IPS-NIHi11 (cell line): ENCODE results near the gene GNPTAB.
A peak's percentile ranks its signal among the peaks of the same experiment; 100 is the strongest.

Experiments used
- DNase-seq: peaks from one replicate; pipeline ENCODE4 v3.0.0; 2012; ENCODE audit warnings: mixed read lengths, low spot score

Gene GNPTAB

DNA sequence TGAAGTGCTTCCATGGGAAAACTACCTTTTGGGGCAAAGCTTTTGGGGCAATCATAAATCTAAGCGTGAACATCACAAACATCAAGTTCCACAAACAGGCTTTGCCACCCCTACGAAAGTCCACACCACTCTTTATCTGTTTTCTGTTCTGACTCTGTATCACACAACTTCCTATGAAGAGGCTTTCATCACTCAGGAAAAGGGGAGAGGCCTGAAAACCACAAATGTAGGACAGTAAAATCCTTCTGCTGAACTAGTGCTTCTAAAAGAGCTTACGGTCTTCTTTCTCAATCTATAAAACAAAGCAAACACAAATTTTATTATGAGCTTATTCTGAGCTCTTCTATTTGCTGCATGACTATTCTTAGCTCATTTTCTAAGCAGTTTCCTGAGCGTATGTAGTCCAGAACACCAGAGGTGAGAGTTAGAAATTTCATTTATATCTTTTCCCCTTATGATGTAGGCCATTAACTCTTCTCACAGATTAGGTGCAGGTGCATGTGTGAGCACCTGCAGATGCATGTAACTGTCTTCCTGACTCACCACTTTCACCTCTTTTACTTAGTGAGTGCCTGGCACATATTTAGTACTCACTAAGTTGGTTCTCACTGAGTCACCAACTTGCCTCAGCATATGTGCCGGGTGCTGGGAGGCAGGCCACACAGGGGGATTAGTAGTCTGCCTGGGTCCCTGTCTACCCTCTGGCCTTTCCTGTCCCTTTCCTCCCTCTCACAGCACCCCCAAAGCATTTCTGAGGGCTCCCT is 58.6 kb downstream of the GNPTAB start:
- DNase-seq: no peak

DNA sequence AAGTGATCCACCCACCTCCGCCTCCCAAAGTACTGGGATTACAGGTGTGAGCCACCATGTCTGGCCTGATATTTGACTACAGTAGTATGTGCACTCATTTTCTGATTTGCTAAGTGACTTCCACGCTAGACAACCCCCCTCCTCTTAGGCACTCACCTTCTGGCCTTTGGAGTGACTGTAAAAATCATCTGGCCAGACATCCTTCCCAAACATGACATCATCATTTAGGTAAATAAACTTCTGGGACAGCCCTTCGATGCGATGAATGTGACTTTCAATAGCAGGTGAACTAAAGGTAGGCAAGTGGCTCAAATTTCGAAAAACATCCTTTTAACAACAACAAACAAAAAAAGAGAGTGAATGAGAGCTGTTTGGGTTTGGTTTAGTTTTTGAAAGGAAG is 60.9 kb downstream of the GNPTAB start:
- no peak for DNase-seq

DNA sequence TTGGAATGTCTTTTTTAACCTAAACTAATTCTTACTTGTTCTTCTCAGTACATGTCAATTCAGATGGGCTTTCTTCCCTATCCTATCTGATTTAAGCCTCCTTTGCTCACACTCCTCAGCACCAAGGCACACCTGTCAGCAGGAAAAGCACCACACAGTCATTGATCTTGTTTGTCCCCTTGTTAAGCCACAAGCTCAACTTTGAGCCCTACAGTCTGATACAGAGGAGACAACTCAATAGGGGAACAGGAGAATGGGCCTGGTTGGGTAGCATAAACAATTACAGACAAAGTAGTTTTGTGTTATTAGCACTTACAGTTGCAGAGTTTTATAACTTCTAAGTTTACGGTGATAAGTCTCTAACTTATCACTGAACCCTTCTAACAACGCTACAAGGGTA is 62.0 kb downstream of the GNPTAB start:
- DNase-seq: no peak

DNA sequence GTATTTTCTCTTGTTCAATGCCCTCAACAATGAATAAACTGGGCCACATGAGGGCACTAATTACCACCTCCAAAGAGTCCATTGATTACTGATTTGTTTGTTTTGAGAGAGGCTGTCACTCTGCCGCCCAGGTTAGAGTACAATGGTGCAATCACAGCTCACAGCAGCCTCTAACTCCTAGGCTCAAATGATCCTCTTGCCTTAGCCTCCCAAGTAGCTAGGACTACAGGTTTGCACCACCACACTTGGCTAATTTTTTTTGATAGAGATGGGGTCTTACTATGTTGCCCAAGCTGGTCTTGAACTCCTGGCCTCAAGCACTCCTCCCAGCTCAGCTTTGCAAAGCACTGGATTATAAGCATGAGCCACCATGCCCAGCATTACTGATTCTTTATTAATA is 63.2 kb downstream of the GNPTAB start:
- DNase-seq: no peak

DNA sequence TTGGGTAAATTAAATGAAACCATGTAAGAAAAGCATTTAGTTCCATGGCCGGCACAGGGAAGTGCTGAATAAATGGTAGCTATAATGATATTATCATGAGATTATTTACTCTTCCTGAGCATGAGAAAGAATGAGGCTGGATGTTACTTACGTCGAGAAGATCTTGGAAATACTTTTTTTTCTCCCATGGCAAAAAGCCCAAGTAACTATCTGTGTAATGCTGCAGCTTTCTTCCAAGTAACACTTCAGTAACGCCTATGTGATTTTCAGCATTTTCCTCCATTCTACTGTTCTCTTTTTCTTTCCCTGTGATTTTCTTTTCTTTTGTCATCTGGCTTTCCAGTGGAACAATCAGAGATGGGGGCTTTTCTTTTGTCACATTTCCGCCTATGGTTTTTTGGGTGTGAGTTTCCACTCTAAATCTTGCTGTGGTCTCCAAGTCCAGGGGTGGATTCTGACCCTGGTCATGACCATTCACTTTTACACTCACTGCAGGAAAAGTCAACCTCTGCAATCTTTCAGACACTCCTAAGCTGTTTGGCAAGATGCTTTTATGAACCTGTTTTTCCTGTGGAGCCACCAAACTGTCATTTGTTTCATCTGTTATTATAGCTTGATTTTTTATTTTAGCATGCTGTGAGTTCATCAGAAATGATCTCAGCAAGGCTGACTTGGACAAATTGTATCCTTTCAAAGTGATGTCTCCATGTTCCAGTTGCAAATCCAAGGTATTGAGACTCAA is 66.5 kb downstream of the GNPTAB start:
- no peak for DNase-seq

DNA sequence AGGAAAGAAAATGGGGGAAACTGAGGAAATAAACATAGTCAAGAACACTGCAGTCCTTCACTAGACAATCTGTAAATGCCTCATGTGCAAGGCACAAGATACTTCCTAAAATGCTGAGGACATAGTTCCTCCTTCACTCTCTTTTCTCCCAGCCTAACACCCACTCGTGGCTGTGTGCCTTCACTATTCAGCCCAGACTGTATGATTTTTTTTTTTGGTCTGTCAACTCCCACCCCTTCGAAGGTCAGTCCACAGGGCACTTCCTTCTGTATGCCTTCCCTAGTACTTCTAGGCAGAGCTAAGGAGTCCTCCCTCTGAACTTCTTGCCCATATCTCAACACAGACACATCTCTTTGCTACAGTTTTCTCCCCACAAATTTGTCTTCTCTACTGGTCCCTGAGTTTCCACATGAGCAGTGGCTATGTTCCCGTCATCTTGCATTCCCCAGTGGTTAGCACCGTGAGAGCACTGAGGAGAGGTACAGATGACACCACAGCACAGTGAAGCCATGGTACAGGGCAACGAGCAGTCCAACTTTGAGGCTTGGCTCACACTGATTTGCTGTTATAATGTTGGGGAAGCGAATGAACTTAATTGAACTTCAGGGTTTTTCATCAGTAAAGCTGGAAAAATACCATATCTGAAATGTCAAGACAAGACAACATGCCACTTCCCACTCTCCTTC is 67.4 kb downstream of the GNPTAB start:
- no peak for DNase-seq

DNA sequence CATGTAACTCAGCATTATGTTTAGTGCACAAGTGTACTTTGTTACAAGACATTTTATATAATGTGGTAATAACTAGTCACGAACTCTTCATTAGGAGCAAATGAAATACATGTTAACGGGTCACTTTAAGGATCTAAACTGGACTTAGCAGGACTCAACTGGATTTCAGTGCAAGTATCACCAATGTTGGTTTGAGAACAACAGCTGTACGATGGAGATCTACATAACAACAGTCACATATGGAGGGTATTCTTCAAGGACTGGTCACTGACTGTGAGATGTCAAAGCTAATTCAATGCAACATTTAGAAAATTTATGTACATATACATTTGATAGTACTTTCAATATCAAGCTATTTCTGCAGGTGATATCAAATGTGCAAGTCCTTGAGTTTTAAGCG is 69.0 kb downstream of the GNPTAB start:
- no peak for DNase-seq

DNA sequence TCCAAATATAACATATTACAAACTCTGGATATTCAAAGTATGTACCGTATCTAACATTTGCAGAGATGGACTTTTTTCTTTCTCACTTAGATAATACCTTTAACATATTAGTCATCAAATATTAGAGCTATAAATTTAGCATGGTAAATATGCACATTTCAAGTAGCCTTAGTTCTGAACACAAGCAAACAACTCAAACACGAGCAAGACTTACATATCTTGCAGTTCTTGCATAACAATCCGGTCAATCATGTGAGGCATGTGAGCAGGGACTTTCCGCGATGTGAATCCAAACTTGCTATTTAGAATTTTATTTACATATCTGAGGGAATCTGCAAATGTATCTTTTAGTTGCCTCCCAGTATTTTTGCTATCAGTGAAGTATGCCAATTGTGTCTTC is 69.4 kb downstream of the GNPTAB start:
- no peak for DNase-seq

DNA sequence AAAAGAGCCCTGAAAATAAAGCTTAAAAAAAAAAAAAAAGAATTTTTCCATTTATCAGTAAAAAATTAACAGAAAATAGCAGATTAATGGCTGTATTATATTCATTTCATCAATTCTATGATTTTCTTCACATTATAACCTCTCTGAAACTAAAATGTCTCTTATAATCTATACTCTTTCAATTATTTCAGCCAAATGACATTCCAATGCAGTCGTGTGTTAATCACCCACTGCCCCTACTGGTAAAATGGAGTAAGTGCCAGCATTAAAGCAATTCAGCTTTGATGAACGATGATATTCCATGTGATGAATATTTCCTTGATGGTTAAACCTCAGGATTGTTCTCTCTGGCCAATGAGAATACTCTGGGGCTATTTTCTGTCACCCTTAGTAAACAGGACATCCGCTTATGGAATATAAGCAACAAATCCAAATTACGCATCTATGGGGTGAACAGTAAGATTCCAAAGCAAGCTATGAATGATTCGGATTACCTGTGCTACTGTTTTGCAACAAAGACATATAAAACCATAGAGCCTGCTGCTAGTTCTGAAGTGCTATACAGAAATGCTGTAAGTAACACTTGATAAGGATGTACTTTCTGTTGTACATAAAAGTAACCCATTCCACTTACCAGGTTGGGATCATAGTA is 71.2 kb downstream of the GNPTAB start:
- DNase-seq: peak; percentile 43

DNA sequence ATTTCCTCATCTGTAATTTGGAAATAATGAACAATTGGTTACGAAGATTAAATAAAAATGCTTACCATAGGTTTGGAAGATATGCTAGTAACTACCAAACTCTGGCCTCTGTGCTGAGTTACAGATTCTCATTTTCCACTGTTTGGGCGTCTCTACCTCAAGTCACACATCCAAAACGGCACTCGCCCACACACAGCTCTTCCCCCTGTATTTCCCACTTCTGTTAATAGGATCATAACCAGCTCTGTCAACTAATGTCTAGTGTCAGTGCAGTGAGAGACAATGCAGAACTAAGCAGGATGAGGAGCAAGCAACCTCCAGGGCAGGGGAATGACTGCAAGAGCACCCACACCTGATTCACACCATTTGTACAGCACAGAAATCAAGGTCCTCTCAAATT is 80.6 kb downstream of the GNPTAB start:
- DNase-seq: no peak

DNA sequence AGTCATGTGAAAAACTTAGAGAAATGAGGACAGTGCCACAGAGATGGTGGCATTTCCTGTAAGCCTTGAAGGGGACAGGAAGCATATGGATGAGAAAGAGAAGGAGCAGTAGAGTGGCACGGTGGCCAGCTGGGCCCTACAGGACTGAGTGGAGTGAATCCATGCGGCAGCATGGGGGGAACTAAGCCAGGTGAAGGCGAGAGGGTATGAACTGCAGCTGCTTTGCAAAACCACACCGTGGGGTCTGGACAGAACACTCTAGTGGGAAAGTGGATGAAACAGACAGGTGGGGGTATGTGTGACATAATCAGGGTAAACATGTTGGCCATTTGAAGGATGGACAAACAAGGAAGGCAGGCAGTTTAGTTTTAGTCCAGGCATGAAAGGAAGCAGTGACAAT is 81.1 kb downstream of the GNPTAB start:
- DNase-seq: no peak

DNA sequence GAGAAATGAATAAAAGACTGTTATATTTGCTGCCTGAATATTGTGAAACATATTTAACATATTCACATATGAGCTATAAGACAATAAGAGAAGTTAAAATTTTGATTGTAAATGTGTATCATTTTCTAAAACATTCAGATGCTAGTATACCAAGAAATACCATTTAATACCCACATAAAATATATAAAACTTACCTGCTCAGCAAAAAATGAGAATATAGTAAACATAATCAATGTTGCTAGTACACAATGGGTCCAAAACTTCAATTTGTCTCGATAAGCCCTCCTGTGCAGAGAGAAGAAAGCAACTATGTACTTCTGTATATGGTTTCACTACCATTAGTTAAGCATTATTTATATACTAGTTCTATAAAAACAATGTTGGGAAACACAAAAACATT is 81.9 kb downstream of the GNPTAB start:
- DNase-seq: no peak

DNA sequence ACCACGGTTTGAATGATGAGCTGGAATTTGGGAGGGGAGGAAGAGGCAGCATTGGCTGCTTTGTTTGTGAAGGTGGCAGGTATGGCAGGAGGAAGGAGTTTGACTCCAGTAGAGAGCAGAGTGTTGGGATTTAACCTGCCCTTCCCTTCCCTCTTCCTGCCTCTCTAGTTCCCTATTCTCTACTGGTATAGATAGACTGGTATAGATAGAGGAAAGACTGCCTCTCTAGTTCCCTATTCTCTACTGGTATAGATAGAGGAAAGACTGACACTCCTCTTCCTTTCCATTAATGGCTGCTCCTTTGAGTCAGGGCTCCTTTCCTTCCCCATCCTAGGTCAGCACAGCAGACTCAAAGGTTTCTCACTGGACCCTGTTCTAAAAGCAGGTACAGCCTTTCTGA is 83.1 kb downstream of the GNPTAB start:
- no peak for DNase-seq

DNA sequence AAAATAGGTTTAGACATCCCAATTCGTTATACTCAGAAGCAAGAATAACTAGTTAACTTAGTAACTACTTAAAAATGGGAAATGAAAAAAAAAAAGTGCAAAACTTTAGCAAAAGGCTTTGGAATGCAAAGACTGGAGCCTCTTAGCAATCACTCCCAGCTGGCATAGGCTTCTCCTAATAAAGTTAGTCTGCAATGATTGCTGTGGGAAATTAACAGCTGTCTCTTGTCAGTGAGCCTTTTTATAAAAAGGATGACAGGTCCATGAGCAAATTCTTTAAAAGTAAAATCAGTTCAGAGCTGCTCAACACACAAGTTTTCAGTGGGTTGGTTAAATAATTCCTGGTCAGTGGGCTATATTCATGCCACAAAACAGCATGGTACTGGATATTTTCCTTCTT is 84.1 kb downstream of the GNPTAB start:
- DNase-seq: no peak

DNA sequence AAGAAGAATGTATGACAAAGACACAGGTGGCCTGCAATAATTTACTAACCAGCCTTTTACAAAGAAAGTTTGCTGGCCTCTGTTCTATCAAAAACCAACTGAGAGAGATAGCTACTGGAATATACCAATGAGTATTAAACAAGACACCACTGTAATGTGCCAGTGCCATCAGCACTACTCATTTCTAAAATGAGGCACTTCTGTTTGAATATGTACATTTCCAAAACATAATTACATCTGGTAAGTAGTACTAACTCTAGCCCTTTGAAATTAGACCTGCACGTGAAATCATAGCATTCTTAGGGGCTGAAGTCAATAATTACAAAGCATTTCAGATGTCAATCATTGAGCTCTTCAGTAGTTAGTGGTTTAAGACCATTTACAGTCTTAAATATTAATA is 84.6 kb downstream of the GNPTAB start:
- no peak for DNase-seq

DNA sequence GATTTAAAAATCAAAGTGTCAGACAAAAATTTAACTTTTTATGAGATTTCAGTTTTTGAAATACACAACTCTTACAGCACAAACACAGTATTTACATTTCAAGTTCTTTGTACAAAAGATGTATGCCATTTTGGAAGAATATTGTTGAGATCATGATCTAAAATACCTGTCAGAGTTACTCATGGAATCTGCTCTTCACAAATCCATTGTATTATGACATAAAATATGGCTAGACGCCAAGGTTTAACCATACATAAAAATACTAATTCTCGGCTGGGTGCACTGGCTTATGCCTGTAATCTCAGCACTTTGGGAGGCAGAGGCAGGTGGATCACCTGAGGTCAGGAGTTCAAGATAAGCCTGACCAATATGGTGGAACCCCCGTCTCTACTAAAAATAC is 85.3 kb downstream of the GNPTAB start:
- DNase-seq: no peak

DNA sequence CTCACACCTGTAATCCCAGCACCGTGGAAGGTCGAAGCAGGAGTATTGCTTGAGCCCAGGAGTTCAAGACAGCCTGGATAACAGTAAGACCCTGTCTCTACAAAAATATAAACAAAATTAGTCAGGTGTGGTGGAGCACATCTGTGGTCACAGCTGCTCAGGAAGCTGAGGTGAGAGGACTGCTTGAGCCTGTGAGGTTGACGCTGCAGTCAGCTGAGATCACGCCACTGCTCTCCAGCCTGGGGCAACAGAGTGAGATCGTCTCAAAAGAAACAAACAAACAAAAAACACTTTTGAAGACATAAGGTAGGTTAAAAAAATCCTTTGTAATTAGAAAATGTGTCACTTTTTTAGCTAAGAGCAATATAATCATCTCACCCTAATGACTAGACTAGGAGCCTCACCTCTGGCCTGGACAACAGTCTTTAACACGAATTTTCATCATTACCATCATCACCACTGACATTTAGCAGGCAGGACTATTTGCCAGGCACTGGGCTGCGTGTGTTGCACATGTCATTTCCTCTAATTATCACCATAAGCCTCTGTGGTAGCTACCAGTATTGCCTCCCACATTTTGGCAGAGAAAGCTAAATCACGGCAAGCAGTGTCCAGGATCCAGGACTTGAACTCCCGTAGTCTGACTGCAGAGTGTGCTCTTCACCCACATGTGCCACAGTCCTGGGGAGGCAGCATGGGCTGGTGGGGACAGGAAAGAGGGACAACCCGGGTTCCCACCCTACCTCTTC is 86.9 kb downstream of the GNPTAB start:
- DNase-seq: no peak

DNA sequence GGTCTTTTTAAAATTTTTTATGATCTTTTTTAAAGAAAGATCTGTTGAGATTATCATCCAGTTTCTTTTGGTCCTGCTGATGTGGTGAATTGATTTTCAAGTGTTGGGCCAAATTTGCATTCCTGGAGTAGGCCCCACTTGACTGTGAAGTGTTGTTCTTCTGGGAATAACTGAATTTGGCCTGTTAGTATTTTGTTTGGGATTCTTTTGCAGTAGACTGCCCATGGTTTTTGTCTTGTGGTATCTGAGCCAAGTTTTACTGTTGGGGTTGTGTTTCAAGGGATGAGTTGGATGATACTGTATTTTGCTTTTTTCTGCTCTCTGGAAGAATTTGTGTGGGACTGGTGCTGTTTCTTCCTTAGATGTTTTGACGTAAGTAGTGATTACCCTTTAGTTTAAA is 87.5 kb downstream of the GNPTAB start:
- no peak for DNase-seq

DNA sequence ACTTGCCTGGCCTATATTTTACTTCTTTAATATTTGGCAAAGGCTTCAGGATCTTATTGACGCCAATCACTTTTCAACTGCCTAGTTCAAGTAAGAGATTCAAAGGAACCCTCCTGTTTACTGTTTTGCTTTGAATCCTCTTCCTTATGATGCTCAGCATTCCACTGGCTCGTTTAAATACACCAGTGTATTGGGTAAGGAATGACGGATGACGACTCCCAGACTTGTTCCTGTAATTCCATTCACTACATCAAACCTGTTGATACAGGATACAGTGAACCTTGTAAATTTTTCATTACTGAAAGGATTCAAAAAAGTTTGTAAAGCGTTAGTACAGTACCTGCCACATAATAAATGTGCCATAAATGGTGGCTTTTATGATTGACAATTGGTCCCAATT is 89.8 kb downstream of the GNPTAB start:
- DNase-seq: no peak

DNA sequence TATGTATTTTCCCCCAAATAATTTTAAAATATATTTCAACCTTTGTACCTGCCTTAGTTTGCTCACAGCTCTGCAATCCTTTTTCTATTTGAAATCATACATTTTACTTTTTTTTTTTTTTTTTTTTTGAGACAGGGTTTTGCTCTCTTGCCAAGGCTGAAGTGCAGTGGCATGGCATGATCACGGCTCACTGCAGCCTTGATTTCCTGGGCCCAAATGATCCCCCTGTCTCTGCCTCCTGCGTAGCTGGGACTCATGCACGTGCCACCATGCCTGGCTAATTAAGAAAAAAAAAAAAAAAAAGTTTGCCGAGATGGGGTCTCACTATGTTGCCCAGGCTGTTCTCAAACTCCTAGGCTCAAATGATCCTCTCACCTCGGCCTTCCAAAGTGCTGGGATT is 90.2 kb downstream of the GNPTAB start:
- DNase-seq: no peak

DNA sequence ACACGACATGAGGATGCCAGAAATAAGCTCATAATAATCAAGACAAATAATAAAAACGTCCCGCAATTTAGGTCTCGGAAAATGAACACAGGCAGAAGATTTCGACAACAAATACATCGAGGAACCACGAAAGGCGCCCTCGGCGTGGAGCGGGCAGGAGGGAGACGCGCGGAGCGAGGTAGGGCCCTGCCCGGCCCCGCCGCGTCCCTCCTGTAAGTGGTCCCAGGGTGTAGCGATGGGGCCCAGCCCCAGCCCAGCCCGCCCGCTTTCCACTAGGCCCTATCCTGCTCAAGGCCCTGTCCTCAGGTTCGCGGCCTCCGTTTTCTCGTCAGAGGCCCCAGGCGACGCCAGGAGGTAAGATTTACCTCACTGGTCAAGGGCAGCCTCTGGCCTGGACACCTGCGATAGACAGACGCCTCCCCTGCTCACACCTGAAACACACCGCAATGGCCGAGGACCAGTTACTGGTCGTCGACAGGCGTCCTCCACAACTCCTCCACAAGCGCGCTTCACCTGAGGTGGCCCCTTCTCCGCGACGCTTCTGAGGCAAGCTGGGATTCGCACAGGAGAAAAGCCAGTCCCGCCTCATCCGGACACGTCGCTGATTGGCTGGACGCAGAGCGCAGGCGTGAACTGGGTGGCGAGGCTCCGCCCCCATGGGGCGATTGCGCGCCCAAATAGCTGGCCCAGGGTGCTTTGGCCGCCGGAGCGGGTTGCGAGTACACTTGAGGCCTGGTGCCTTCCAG is 91.7 kb downstream of the GNPTAB start, which contains the start of gene SYCP3:
Gene SYCP3, minus strand, starts transcription at position 543 of the 746 bp plus-strand sequence. CDS start 1,527 bp downstream, outside the sequence.
- DNase-seq: peak; percentile 13
